GM12892 (cell line): ENCODE measurements around the gene RUBCNL. TPM values are rescaled to one million over a fixed set of nuclear protein-coding genes. Genes with fewer than 3 reads are reported as not detected.
"Not testable (repeated sequence)": the region's sequence is repeated elsewhere in the genome, so short reads cannot be mapped to it uniquely, and the experiment has no call there.

Experiments used
- DNase-seq: peaks from one replicate; pipeline ENCODE4 v3.0.0; 2011; ENCODE audit not compliant: insufficient read length
- FAIRE-seq: peaks from 2 replicates; lab custom pipeline; 2011; peaks lifted over from hg19 to GRCh38; lab: Jason Lieb, UNC
- POLR2A ChIP-seq: IDR thresholded peaks from 2 replicates; pipeline ENCODE4 v1.6.1; 2011; ENCODE audit warnings: low read depth, low read length, control low read depth
- POLR2AphosphoS5 ChIP-seq: IDR thresholded peaks from 2 replicates; pipeline ENCODE4 v1.6.1; 2011; ENCODE audit warnings: low read depth, low read length, control low read depth
- TAF1 ChIP-seq: IDR thresholded peaks from 2 replicates; pipeline ENCODE4 v1.6.1; 2011; ENCODE audit warnings: low read depth, mild to moderate bottlenecking, control low read depth, low read length, borderline replicate concordance
- polyA plus RNA-seq: library from polyadenylated mRNA; unstranded; fragments of >200 nt; gene quantifications from one replicate; pipeline ENCODE4 v1.2.1, GENCODE V29; 2012; ENCODE audit warnings: missing spikeins, inconsistent platforms; ENCODE audit not compliant: missing spikeins

Gene RUBCNL, protein sequence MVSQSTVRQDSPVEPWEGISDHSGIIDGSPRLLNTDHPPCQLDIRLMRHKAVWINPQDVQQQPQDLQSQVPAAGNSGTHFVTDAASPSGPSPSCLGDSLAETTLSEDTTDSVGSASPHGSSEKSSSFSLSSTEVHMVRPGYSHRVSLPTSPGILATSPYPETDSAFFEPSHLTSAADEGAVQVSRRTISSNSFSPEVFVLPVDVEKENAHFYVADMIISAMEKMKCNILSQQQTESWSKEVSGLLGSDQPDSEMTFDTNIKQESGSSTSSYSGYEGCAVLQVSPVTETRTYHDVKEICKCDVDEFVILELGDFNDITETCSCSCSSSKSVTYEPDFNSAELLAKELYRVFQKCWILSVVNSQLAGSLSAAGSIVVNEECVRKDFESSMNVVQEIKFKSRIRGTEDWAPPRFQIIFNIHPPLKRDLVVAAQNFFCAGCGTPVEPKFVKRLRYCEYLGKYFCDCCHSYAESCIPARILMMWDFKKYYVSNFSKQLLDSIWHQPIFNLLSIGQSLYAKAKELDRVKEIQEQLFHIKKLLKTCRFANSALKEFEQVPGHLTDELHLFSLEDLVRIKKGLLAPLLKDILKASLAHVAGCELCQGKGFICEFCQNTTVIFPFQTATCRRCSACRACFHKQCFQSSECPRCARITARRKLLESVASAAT
- 15.0 TPM for polyA plus RNA-seq

DNA sequence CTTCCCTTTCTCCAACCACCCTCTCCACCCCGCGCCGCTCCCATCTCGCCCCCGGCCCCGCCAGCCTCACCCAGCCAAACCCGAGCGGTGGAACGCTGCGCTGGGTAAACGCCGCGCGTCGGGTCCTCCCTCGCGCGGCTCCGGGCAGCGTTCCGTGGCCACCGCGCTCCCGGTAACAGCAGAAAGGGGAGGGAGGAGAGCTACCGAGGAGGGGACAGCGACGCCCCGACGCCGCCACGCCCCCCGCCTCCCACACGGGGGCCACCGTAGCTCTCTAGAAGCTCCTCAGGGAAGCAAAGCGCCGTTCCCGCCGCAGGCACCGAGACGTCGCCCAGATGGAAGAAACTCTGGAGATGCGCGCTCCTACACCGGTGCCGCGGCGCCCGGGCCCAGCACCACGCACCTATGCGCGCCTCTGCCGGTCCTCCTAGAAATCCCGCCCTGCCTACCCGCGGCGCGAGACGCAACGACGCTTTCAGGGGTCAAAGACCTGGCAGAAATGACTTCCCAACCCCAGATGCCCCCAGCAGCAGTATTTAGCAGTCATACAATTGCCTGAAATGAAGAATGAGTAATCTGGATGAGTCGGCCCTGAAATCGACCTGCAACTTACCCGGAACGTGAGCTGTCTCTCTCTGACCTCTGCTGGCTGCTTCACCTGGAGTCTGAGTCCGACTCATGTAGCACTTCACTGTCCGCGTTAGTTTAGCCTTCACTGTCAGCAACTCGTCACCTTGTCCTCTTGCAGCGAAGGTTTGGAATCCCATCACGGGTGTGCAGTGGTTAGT is at the start of gene RUBCNL:
Gene RUBCNL (minus strand): TSS at position 189 of the 788 bp plus-strand sequence. CDS start 14,777 bp downstream, outside the sequence.
- DNase-seq: peak; percentile 60
- FAIRE-seq: peak; percentile 88
- TF ChIP-seq TAF1 (no peak), POLR2AphosphoS5 (no peak), POLR2A (no peak)

DNA sequence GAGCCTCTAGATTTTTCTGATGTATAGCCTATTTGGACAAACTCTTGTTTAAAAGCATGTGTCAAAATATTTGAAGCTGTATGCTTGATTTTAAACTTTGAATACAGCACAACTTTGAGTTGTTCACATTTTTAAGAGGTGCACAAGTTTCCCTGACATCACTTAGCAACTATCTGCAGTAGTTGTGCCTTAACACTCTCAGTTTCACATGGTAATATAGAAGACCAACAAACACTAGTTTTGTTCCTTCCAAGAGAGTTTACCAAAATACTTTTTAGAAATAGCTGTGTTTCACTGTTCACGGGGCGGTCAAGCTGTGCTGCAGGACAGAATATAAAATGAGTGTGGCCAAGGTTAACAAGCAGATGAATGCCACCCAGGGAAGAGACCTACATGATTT is 42.5 kb upstream of the RUBCNL start:
- peak; percentile 89 for FAIRE-seq
- not testable (repeated sequence) for DNase-seq

DNA sequence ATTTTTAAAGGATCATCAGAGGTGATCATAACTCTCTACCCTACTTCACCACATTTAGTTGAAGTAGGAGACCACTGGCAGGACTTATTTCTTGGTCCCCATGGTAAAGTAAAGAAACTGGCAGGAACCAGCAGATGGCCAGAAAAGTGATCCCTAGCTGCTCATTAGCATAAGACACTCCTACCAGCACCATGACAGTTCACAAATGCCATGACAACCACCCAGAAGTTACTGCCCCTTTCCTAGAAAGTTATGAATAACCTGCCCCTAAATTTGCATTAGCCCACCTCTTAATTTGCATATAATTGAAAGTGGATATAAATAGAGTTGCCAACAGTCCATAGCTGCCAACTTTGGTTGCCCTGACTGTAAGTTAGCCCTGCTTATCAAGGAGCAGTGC is 18.4 kb upstream of the RUBCNL start:
- FAIRE-seq: no peak
- no peak for DNase-seq
- no peak for TF ChIP-seq TAF1
- no peak for TF ChIP-seq POLR2AphosphoS5
- TF ChIP-seq POLR2A: no peak

DNA sequence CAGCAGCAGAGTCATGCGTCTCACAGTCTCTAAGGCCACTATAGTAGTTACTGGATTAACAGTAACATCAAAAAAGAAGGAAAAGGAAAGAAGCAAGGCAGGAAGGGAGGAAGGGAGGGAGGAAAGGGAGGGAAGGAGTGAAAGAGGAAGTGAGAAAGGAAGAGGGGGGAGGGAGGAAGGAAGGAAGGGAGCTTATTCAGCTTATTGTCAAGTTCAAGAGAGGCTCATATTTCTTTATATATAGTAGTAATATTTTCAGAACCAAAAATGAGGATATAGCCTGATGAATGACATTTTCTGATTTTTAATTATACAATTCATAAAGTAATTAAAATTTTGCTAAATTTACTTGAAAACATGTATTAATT is 17.7 kb upstream of the RUBCNL start:
- FAIRE-seq (no peak), DNase-seq (no peak)
- TF ChIP-seq POLR2AphosphoS5 (no peak), POLR2A (no peak), TAF1 (no peak)

DNA sequence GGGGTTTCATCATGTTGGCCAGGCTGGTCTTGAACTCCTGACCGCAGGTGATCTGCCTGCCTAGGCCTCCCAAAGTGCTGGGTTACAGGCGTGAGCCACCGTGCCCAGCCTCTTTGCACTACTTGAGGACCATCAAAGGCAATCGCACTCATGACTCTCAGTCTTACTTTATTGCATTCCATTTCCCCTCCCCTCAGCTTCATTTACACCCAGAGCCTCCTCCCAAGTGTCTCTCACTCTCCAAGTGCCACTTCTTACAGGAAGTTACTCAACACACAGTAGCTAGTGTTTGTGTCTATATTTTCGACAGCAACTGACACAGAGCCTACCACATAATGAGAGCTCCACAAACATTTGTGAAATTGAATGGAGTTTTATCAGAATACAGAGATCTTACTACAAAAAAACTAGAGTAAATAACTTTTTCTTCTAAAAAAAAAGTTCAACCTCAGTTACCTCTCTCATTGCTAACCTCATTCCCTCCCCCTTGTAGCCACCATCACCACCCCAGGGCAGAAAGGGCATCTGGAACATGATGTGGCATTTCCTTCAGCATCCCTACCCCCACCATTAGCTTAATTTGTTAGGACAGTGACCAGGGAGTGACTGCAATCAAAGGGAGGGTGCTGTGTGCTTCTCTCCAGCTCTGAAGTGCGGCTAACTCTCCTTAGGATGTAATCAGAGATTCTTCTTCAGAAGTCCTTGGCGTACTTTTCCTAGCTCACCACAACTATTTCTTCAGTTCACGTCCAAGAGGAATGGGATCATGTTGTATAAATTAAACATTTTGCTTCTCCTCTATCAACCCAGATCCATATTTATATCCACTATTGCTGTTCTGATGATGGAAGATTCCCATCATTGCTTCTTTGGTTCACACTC is 17.0 kb upstream of the RUBCNL start:
- DNase-seq: no peak
- no peak for TF ChIP-seq POLR2AphosphoS5
- TF ChIP-seq TAF1: no peak
- no peak for TF ChIP-seq POLR2A
- FAIRE-seq: no peak

DNA sequence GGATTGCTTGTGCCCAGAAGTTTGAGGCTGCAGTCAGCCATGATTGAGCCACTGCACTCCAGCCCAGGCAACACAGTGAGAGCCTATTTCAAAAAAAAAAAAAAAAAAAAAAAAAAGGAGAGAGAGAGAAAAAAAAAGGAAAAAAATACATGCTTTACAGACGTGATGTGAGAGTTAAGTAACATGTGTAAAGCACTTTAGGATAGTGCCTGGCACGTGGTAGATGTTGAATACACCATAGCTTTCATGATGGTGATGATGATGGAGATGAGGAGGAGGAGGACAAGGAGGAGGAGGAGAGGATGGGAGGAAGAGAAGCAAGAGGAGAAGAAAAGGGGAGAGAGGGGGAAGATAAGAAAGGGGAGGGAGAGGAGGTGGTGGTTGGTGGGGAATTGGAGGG is 15.1 kb upstream of the RUBCNL start:
- TF ChIP-seq TAF1 (no peak), POLR2A (no peak), POLR2AphosphoS5 (no peak)
- no peak for DNase-seq
- no peak for FAIRE-seq

DNA sequence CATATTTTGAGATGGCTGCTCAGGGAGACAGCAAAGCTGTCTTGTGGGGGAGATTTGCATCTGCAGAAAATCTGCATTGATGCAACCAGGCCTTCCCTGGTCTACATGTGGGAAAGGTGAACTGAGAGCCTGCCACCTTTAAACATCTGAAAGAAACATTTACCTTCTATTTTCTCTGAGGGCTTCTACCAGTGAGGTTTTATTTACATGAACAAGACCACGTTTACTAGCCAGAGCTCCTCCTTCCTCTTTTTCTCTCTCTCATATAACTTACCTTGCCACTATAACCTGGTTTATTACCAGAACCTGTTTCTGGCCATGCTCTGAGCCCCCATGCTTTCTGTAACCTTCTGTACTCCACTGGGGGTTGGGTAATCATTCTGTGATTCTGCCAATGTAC is 14.4 kb upstream of the RUBCNL start:
- TF ChIP-seq TAF1 (no peak), POLR2A (no peak), POLR2AphosphoS5 (no peak)
- FAIRE-seq (no peak), DNase-seq (no peak)

DNA sequence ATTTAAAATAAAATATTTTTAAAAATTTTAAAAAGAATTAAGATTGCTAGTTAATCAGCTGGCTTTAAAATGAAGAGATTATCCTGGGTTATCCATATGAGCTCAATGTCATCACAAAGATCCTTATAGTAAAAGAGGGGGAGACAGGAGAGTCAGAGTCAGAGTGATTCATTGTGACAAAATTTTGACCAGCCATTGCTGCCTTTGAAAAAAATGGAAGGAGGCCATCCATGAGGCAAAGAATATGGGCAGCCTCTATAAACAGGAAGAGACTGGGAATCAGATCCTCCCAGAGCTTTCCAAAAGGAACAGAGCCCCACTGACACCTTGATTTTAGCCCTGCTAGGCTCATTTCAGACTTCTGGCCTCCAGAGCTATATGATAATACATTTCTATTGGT is 9.3 kb upstream of the RUBCNL start:
- no peak for TF ChIP-seq POLR2AphosphoS5
- no peak for DNase-seq
- FAIRE-seq: no peak

DNA sequence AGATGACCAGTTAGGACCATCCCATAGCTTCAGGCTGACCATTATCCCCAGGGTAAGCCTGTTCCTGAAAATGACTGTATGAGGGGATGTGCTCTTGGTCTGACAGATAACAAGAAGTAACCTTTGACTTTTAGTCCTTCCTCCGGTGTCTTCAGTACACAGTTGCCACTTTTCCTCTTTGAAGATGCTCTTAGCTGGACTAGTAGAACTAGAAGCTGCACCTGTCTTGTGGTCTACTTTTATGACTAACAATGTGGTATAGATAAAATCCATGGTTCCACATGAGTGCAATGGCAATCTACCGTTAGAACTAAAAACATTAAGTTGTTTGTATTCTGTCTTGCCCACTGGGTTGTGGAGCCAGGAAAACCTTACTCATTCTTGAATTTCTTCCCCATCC is 5.9 kb upstream of the RUBCNL start:
- FAIRE-seq: peak; percentile 87
- no peak for TF ChIP-seq TAF1
- TF ChIP-seq POLR2A: no peak
- TF ChIP-seq POLR2AphosphoS5: no peak
- DNase-seq: no peak

DNA sequence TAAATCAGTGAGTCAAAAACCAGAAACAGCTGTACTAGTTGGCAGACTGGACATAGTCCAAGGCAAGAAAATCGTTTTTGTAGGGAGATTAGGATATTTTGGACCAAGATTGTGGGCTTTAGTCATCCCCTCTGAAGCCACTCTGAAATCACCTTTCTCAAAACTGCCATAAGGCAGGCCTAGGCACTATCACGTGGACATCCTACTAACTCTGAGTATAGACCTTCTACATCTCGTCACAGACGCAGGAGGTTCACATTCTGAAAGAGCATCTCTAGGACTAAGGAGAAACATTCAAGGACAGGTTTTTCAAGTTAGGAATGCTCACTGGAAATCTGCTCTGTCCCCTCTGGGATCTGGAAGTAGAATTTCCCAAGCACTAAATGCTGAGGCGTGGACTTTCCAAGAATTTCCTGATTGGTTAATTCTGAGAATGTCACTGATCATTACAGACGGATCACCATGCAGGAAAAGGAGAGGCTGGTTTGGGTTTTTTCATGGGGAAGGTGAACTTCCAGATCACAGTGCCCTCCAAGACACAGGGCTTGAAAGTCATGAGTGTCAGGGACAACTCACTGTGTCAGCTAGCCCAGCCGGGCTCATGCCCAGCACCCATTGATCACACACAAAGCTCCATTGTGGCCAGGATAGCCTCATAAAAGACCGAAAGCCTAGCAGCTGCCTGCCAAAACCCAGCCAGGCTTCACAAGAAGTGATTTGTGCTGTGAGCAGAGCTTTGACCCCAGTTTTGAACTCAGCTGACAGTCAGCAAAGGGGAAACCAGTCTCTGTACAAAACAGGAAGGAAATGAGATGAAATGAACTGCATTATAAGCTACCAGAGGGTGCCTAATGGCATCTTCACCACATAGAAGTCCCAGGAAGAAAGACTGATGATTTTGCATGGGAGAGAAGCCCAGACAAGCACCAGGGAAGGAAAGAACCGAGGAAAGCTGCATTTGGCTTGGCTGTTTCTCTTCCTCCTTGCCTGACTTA is 2.7 kb upstream of the RUBCNL start:
- TF ChIP-seq POLR2AphosphoS5 (no peak), TAF1 (no peak), POLR2A (peak; percentile 68)
- FAIRE-seq (peak; percentile 97), DNase-seq (no peak)
